NOMO-1 (cell line): ENCODE results near the gene KRT15.
A peak's percentile ranks its signal among the peaks of the same experiment; 100 is the strongest.
"Not testable (repeated sequence)": the region's sequence is repeated elsewhere in the genome, so short reads cannot be mapped to it uniquely, and the experiment has no call there.

Source experiments
- DNase-seq, 2 experiments: peaks; one replicate each; lab custom pipeline; 2025; ENCODE audit not compliant: unreplicated experiment in 2 of 2; lab: John Stamatoyannopoulos, UW

The KRT15 gene

GRCh38 chr17:41544935-41545334 lies 26.2 kb upstream of the KRT15 start:
- no peak for DNase-seq

DNA sequence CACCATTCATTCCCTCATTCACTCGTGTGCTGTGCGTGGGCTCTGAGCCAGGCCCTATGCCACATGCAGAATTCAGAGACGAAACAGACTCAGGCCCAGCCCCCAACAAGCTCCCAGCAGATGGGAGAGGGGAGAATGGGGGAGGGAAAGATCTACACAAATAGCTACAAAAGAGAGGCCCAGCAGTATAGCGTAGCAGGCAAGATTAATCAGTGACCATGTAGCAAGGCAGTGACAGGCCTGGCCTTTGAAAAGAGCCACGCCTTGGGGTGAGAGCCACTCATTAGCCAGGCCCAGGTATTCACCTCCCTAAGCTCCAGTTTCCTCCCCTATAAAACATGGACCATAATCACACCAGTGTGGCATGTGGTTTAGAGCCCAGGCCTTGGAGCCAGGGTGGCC lies 25.8 kb upstream of the KRT15 start:
- DNase-seq: no peak

DNA sequence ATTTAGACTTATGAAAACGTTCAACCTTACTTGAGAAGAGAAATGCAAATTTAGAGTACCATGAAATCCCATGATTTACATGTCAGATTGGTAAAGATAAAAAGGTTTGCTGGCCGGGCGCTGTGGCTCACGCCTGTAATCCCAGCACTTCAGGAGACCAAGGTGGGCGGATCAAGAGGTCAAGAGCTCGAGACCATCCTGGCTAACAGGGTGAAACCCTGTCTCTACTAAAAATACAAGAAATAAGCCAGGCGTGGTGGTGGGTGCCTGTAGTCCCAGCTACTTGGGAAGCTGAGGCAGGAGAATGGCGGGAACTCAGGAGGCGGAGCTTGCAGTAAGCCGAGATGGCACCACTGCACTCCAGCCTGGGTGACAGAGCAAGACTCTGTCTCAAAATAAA lies 24.1 kb upstream of the KRT15 start:
- not testable (repeated sequence) for DNase-seq

DNA sequence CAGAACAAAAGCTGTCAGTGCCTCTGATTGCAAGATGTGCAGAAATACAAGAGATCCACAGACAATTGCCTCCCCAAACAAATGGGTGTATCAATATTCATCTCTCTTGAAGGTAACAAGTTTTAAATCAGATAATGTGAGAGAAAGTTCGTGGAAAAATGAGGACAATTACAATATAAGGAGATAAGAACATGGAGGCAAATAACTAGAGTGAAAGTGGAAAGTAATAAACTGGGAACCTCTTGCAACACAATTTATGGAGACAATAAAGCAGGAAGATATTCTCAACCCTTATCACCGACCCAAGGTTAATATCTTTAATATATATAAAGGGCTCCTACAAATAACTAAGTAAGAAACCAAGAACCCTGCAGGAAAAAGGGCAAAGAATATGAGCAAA lies 23.7 kb upstream of the KRT15 start:
- DNase-seq: no peak

DNA sequence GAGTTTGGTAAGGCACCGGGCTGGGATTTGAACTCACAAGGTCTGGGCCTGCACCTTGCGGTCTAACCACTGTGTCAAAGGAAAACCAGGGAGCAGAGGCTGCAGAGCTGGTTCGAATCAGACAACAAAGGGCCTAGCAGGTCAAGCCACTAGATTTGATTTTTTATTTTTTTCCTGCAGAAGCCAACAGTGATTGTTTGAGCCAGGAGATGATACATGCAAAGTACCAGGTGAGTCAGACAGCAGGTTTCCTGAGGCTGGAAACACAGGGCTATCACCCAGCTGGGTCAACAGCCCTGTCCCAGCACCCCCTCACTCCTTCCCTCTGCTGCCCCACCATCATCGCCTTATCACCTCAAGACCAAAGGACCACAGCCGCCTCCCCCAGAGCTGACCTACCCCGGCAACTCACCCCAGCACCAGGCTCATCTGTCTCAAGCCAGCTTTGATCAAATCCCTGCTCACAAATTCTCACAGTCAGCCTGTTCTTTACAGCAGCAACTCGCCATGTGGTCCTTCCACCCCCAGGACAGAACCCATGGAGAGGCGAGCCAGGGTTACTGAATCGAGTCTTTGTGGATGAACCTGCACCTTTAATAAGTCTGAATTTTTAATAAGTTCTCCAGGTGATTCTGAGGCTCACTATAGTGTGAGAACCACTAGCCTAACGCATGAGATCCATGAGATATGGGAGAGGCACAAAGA lies 22.4 kb upstream of the KRT15 start:
- DNase-seq: no peak

DNA sequence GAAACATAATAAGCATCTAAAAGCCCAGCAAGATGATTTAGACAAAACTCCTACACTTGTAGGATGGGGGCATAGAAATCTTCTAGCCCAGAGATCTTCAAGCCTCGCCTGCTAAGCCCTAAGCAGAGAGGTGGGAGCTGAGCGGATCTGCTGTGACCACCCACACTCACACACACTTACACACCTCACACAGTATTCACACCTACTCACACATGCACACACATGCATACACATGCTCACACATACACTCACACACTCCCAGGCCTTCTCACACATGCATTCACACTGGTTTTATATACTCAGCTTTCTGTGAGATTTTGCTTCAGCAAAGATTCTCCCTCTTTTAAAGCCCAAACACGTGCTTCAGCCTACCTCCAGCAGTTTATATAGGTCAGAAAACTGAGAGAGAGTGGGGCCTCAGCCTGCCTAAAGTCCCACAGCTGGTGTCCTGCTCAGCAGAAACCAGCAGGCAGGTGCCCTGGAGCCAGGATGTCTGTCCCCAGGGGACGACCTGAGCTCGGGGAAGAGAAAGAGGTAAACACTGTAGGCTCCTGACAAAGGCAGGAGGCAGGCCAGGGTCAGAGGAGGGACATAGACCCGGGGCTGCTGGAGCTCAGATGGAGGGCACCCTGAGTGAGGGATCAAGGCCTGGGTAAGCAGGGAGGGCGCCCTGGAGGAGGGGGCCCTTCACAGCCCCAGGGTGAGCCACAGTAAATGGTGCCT lies 21.4 kb upstream of the KRT15 start:
- no peak for DNase-seq

DNA sequence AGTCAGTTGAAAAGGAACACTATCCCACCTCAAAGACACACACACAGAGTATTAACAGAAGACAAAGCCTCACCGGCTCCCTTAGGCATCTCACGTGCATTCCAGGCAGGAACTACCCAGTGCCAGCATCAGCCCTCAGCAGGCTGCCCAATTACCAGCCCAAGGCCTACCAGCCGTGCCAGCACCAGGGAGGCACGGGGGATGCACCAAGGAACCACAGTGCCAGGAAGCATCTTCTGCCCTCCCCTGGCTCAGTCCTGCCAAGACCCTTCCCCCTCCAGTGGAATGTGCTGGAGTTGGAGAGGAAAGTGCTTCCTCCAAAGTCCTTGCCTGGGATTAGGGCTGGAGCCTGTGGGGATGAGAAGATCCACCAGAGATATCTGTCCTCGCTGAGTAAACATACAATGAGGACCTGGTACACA lies 20.4 kb upstream of the KRT15 start:
- DNase-seq: no peak

- no peak for DNase-seq
Observed at GRCh38 chr17:41538565-41538991, 19.9 kb upstream of the KRT15 start.

DNA sequence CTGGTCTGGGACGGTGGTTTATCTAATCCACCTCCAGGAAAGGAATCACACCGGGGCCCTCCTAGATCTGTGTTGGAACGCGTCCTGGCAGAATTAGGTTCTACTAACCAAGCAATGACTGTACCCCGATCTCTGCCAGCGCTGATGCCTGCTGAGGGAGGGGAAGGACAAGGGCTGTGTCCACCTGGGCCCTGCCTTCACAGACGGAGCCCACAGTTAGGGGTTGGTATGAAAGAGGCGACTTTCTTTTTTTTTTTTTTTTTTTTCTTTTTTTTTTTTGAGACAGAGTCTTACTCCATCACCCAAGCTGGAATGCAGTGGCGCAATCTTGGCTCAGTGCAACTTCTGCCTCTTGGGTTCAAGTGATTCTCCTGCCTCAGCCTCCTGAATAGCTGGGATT lies 19.3 kb upstream of the KRT15 start:
- no peak for DNase-seq

GRCh38 chr17:41537614-41537954 lies 18.9 kb upstream of the KRT15 start:
- no peak for DNase-seq

- no peak for DNase-seq
Observed at GRCh38 chr17:41536741-41537613, 18.3 kb upstream of the KRT15 start.

GRCh38 chr17:41535764-41536481 lies 17.2 kb upstream of the KRT15 start:
- DNase-seq: no peak

DNA sequence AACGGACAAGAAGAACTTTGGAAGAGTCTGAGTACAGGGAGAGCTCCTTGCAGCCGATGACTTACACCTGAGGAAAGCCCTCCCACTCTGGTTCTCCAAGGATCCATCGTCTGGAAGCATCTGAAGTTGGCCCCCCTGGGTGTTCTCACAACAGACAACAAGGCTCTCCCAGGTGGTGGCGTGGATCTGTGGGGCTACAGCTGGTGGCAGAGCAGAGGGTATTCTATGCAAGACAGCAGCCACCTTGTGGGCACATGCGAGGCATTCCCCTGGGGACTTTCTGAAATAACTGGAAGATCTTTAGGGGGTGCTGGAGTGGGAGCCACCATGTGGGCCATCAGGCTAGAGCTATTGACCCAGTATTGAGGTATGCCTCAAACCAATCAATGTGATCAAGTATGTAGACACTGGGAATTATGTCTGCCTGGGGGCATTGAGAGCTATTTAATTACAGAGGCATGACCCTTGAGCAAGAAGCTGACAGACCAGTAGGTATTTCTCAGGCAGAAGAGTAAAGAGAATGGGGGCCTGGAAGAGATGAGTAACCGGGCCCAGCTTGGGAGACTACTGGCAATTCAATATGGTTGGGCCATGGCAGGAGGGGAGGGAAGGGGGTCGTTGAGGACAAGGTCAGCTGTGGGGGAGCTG lies 16.3 kb upstream of the KRT15 start:
- DNase-seq: no peak

- DNase-seq: no peak
Observed at GRCh38 chr17:41533613-41534012, 14.9 kb upstream of the KRT15 start.

- DNase-seq: no peak
Observed at GRCh38 chr17:41532947-41533570, 14.4 kb upstream of the KRT15 start.

DNA sequence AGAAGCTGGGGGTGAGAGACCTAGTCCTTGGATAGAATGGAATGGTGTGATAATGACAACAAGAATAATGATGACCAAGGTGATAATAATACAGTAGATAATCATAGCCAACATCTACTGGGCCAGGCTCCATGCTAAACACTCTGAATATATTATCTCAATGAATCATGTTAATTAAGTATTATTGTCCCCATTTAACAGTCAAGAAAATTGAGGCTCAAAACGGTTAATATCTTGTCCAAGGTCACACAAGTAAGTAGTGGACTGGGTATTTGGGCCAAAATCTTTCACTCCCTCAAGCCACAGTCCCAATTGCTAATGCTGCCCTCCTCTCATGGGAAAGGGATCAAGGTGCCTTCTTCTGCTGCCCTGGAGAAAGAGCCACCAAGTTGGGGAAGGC lies 13.3 kb upstream of the KRT15 start:
- no peak for DNase-seq

GRCh38 chr17:41530062-41531048 lies 11.7 kb upstream of the KRT15 start:
- DNase-seq: no peak

DNA sequence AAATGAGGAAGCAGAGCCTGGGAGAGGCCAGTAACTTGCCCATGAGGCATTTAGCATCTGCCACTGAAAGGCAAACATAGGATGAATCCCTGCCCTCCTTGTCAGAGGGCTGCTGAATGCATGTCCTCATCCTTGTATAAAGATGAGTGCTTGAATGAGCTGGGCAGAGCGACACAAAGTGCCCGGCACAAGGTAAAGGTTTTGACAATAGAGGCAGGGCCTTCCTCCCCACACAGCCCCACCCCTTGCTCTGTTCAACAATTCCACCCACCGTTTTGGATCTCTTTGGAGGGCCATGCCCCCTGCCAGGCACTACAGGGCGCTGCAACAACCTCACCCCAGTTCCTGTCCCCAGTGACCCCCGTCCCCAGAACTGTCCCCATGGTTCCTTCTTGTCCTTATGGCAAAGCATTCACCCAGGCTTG lies 10.8 kb upstream of the KRT15 start:
- peak; percentile 2 to 8 for DNase-seq

DNA sequence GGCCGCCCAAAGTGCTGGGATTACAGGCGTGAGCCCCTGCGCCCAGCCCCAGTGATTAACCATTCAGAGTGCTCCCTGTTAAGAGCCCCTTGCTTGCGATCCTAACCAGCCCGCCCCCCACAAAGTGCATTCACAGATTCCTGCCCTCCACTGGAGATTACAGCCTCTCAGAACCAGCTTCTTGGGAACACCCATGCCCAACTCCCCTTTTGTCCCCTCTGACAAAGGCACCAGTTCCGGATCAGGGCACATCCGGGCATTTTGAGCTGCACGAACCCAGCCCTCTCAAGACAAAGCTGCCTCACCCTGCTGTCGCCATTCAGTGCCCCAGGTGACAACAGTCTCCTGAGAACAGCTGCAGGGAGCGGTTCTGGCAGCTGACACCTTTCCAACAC lies 10.3 kb upstream of the KRT15 start:
- no peak for DNase-seq
